PC-3 (cell line): ENCODE results near the gene CIZ1. TPM values are rescaled to one million over a fixed set of nuclear protein-coding genes. Genes with fewer than 3 reads are reported as not detected.

ENCODE experiments used
- ATAC-seq: fragments of 200-7000 bp; cut with Tn5 transposase; 2 replicates; pipeline ENCODE4 v1.9.1; 2020; ENCODE audit warnings: mild to moderate bottlenecking, moderate library complexity
- BruUV-seq: library from RNA; stranded (reverse); fragments of 400-500 nt; replicated peaks from 2 replicates; lab custom pipeline; 2021; lab: Mats Ljungman, UMichigan
- CTCF ChIA-PET: fragments of 300-600 bp; sonication (Branson Sonifier 250); formaldehyde crosslinking; loops from one replicate; lab custom pipeline; 2022; ENCODE audit warnings: antibody characterized with exemption; lab: Charles Lee
- POLR2A ChIA-PET: fragments of 300-600 bp; sonication (Branson Sonifier 250); formaldehyde crosslinking; loops from one replicate; lab custom pipeline; 2022; ENCODE audit warnings: antibody characterized with exemption; ENCODE audit not compliant: unreplicated experiment; lab: Charles Lee
- DNase-seq: peaks from one replicate; pipeline ENCODE4 v3.0.0-alpha.2; 2015
- H2AFZ ChIP-seq: fragments of 300-600 bp; sonication (generic); 2 replicates; pipeline ENCODE4 v1.6.0; 2016; ENCODE audit warnings: antibody characterized with exemption, low read length
- H3F3A ChIP-seq: fragments of 300-600 bp; sonication (generic); one replicate; pipeline ENCODE4 v1.6.0; 2017; ENCODE audit warnings: antibody characterized with exemption, low read length, control low read depth, mild to moderate bottlenecking; ENCODE audit not compliant: unreplicated experiment
- H3K27ac ChIP-seq: fragments of 300-600 bp; sonication (generic); 2 replicates; pipeline ENCODE4 v1.5.1; 2016; ENCODE audit warnings: mild to moderate bottlenecking, low read length
- H3K27me3 ChIP-seq: fragments of 300-600 bp; sonication (generic); 2 replicates; pipeline ENCODE4 v1.6.1; 2016; ENCODE audit warnings: low read length, mixed read lengths
- H3K36me3 ChIP-seq: fragments of 300-600 bp; sonication (generic); 2 replicates; pipeline ENCODE4 v1.6.1; 2016; ENCODE audit warnings: low read depth, mixed run types, low read length, mixed read lengths
- H3K4me1 ChIP-seq: fragments of 300-600 bp; sonication (generic); 2 replicates; pipeline ENCODE4 v1.5.1; 2016; ENCODE audit warnings: low read length; ENCODE audit not compliant: insufficient read depth
- H3K4me2 ChIP-seq: fragments of 300-600 bp; sonication (generic); 2 replicates; pipeline ENCODE4 v1.6.0; 2016; ENCODE audit warnings: low read length
- H3K4me3 ChIP-seq: fragments of 300-600 bp; sonication (generic); 2 replicates; pipeline ENCODE4 v1.5.1; 2016; ENCODE audit warnings: mild to moderate bottlenecking, low read length, mixed read lengths
- H3K79me2 ChIP-seq: fragments of 300-600 bp; sonication (generic); 2 replicates; pipeline ENCODE4 v1.6.1; 2017; ENCODE audit warnings: low read length, mixed read lengths
- H3K9ac ChIP-seq: fragments of 300-600 bp; sonication (generic); 2 replicates; pipeline ENCODE4 v1.6.0; 2016; ENCODE audit warnings: mild to moderate bottlenecking, low read length
- H3K9me2 ChIP-seq: fragments of 300-600 bp; sonication (generic); replicated peaks from 2 replicates; pipeline ENCODE4 v1.6.1; 2016; ENCODE audit warnings: mixed run types, low read length, mixed read lengths
- H3K9me3 ChIP-seq: fragments of 300-600 bp; sonication (generic); 2 replicates; pipeline ENCODE4 v1.6.1; 2016; ENCODE audit warnings: low read length, mixed read lengths
- H4K20me1 ChIP-seq: fragments of 300-600 bp; sonication (generic); 2 replicates; pipeline ENCODE4 v1.6.1; 2016; ENCODE audit warnings: low read length, mixed read lengths
- CTCF ChIP-seq: fragments of 300-600 bp; sonication (generic); conservative IDR thresholded peaks from 2 replicates; pipeline ENCODE4 v1.5.1; 2017; ENCODE audit warnings: antibody characterized with exemption, low read depth, mild to moderate bottlenecking, low read length
- EZH2 ChIP-seq: fragments of 300-600 bp; sonication (generic); IDR thresholded peaks from one replicate; pipeline ENCODE4 v1.6.1; 2017; ENCODE audit warnings: antibody characterized with exemption, mild to moderate bottlenecking, low read length; ENCODE audit not compliant: unreplicated experiment
- EZH2phosphoT487 ChIP-seq: fragments of 300-600 bp; sonication (generic); IDR thresholded peaks from 2 replicates; pipeline ENCODE4 v1.6.1; 2018; ENCODE audit warnings: mild to moderate bottlenecking, antibody characterized with exemption, low read length, borderline replicate concordance
- intact Hi-C: fragments of 100-400 bp; cut with micrococcal nuclease; formaldehyde crosslinking; loops from 2 replicates; pipeline ENCODE4 v1.9.0; 2023
- total RNA-seq: library from RNA; depleted of rRNA; stranded (reverse); fragments of >200 nt; gene quantifications from 2 replicates; pipeline ENCODE4 v1.2.3, GENCODE V29; 2014

CIZ1 gene
- total RNA-seq, 1 experiment from 2014 or later = 46.1 TPM

GRCh38 chr9:128121466-128121810 is 69.9 kb downstream of the CIZ1 start:
- Histone ChIP-seq H3K9me2 (no peaks in the 10 kb centered on the region), H3K27ac (no peak overlapping the region), H3K4me2 (no peak overlapping the region), H3F3A (no peaks in the 10 kb centered on the region), H2AFZ (no peak overlapping the region), H3K9me3 (no peaks in the 10 kb centered on the region), H3K4me1 (peaks cover 11% of the 10 kb centered on the region), H3K27me3 (no peaks in the 10 kb centered on the region), H3K9ac (no peak overlapping the region), H3K36me3 (peaks cover 11% of the 10 kb centered on the region), H4K20me1 (no peaks in the 10 kb centered on the region), H3K79me2 (peaks cover 19% of the 10 kb centered on the region), H3K4me3 (no peak overlapping the region)
- CTCF ChIA-PET = no interaction called here
- BruUV-seq = no TSS peak
- intact Hi-C loops = no loop called here
- DNase-seq = no peak
- no peak for ATAC-seq
- POLR2A ChIA-PET = no interaction called here
- no peak for TF ChIP-seq EZH2phosphoT487
- no peak for TF ChIP-seq CTCF
- TF ChIP-seq EZH2 = no peak

GRCh38 chr9:128120741-128121465 is 70.5 kb downstream of the CIZ1 start:
- intact Hi-C loops = no loop called here
- BruUV-seq = no TSS peak

More at GRCh38 chr9:128120741-128121465, 70.5 kb downstream of the CIZ1 start:
- Histone ChIP-seq H3F3A (no peaks in the 10 kb centered on the region), H4K20me1 (no peaks in the 10 kb centered on the region), H2AFZ (no peak overlapping the region), H3K9ac (no peak overlapping the region), H3K79me2 (peaks cover 14% of the 10 kb centered on the region), H3K27me3 (no peaks in the 10 kb centered on the region), H3K9me3 (no peaks in the 10 kb centered on the region), H3K4me1 (peaks cover 7% of the 10 kb centered on the region), H3K36me3 (peaks cover 11% of the 10 kb centered on the region), H3K4me2 (no peak overlapping the region), H3K9me2 (no peaks in the 10 kb centered on the region), H3K4me3 (no peak overlapping the region), H3K27ac (no peak overlapping the region)
- ChIA-PET POLR2A (no interaction called here), CTCF (no interaction called here)
- no peak for TF ChIP-seq EZH2
- TF ChIP-seq CTCF = no peak
- TF ChIP-seq EZH2phosphoT487 = no peak
- ATAC-seq = no peak
- DNase-seq = no peak
